NCI-H524 treated with DMSO at 0.1 percent for 48 hours (cell line): ENCODE data around the gene WRAP73.

Experiments
- DNase-seq: peaks from one replicate; lab custom pipeline; 2025; lab: John Stamatoyannopoulos, UW

The WRAP73 gene

GRCh38 chr1:3681898-3682806 is 32.2 kb upstream of the WRAP73 start:
- no peak for DNase-seq

DNA sequence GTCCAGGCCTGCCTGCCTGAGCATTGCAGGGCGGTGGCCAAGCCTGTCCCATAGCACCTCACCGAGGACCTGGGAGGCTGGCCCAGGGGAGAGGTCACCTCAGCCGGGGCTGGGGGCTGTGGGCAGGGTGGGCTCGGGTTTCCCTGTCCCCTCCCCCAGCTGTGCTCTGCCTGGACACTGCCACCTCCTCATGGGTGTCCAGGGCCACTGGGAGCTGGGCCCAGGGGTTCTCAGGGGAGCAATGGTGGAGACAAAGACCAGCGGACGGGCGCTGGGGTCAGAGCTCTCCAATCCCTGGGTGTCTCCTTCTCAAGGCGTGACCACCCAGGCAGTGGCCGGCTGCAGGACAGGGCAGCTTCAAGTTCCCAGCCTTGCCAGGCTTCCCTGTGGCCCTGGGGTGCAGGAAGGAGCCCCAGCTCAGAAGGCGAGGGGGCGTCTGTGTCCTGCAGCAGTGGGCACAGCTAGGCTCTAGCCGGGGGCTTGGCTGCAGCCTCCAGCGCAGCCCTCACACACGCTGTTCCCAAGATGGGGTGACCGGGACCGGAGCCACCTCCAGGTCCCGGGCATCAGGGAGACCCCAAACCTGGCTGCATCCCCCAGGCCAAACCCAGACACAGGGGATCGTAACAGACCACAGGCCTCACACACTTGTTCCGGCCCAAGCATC is 31.5 kb upstream of the WRAP73 start:
- DNase-seq = no peak

- DNase-seq = no peak
Measured at GRCh38 chr1:3680488-3681230, 30.8 kb upstream of the WRAP73 start.

GRCh38 chr1:3679799-3680453 is 30.0 kb upstream of the WRAP73 start:
- DNase-seq = no peak

- DNase-seq = no peak
Measured at GRCh38 chr1:3679098-3679555, 29.2 kb upstream of the WRAP73 start.

- no peak for DNase-seq
Measured at GRCh38 chr1:3678361-3679097, 28.6 kb upstream of the WRAP73 start.

GRCh38 chr1:3677484-3677883 is 27.6 kb upstream of the WRAP73 start:
- no peak for DNase-seq

- DNase-seq = no peak
Measured at GRCh38 chr1:3676581-3677470, 26.9 kb upstream of the WRAP73 start.

DNA sequence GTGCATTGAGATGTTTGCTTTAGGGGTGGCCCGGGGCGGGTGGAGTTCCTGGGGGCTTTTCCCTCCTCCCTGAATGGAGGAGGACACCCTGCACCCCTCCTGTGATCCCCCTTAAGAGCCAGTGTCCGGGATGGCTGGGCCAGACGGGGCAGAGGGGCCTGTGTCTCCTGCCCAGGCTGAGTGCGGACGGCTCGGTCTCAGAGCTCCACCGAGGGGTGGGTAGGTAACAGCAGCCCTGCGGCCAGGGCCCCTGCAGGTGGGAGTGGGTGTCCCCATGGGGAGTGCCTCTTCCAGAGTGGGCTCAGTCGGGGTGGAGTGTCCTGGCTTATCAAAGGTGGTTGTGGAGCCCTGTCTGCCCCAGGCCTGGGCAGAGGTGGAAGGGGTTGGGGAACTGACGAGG is 25.5 kb upstream of the WRAP73 start:
- DNase-seq = no peak

- no peak for DNase-seq
Measured at GRCh38 chr1:3674100-3675094, 24.5 kb upstream of the WRAP73 start.

- no peak for DNase-seq
Measured at GRCh38 chr1:3673381-3674099, 23.6 kb upstream of the WRAP73 start.

DNA sequence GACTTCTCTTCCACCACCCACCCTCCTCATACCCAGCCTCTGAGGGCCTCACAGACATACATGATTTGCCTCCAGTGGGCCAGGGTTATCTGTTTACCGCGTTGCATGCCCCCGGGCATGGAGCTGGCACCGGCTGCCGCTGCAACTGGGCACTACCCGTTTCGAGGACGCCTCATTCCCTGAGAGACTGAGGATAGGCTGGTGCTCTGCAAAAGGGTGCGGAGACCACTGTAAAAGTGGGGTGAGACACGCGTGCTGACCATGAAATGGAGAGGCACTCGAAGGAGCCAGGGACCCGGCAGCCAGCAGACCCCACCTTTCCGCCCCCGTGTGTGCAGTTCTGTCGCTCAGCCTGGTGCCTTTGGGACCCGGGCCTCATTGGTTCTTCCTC is 23.1 kb upstream of the WRAP73 start:
- DNase-seq = no peak

- no peak for DNase-seq
Measured at GRCh38 chr1:3672231-3672970, 22.5 kb upstream of the WRAP73 start.

DNA sequence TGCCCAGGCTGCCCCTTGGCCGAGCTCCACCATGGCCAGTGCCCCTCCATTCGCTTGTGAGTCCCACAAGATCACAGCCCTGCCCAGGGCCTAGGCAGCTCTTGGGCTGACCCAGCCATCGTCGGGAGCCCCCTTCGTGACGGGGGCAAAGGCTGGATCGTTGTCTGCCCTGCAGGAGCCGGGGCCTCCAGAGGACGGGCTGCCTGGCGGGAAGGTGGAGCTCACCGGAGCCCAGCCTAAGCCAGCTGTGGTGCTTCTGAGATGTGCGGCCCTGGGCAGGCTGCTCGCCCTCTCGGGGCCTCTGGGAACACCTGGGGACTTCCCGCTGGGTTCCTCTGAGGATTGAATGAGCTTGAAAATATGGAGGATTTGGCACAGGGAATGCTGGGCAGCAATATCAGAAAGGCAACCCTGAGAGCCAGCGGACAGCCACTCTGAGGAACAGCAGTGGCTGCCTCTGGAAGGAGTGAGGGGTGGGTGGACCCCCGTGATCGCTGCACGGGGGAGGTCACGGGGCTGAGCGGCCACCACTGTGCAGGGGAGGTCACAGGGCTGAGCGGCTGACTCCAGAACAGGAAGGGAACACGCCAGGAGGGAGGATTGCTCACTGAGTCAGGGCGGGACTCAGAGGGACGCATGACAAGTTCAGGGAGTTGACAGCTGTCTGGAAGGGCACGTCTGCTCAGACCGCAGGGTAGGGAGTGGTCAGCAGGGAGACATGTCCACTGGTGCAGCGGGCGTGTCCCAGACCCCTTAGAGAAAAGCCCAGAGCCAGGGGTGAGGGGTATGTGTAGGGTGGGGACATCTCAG is 21.7 kb upstream of the WRAP73 start:
- no peak for DNase-seq

DNA sequence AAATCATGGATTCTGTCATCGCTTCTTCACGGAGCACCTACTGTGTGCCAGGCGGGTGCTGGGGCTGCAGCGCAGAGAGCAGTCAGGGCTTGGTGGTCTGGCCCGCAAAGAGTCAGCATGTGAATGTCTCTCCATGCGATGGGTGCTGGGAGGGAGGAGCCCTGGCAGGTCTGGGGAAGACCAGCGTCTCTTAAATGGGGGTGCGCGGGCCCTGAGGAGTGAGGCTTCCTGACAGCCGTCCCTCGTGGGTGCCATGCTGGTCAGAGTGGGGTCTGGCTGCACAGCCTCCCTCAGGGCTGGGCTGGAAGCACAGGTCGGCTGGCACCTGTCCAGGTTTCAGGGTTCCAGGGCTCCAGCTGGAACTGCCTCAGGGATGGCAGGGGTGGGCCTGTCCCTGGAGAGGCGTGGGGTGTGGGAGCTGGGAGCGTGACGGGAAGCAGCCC is 20.9 kb upstream of the WRAP73 start:
- DNase-seq = no peak

GRCh38 chr1:3669971-3670431 is 20.1 kb upstream of the WRAP73 start:
- DNase-seq = no peak

DNA sequence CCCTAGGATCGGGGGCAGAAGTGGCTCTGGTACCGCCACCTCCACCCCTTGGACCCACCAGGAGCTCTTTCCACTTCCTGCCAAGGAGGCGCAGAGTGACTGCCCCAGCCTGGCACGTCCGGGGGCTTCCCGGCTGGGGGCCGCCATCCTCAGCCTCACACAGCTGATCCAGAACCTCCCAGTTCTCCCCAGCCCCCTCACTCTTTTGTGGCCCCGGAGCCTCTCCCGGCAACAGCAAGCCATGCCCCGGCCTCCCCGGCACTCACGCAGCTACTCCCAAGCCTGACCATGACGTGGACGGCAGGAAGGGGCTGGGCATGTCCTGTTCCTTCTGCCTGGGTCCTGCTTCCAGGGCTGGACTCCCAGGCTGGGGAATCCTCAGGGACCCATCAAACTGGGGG is 19.5 kb upstream of the WRAP73 start:
- no peak for DNase-seq
